GM18870 (cell line): ENCODE measurements around the gene PRMT2.
"Not testable (repeated sequence)": the region's sequence is repeated elsewhere in the genome, so short reads cannot be mapped to it uniquely, and the experiment has no call there.

ENCODE experiments used
- ATAC-seq: cut with Tn5 transposase; IDR thresholded peaks from one replicate; pipeline ENCODE4 v1.9.1; 2021; ENCODE audit warnings: moderate library complexity; ENCODE audit not compliant: unreplicated experiment

The PRMT2 gene

GRCh38 chr21:46666941-46667740 is 31.7 kb downstream of the PRMT2 start:
- no peak for ATAC-seq

GRCh38 chr21:46667741-46668380 is 32.4 kb downstream of the PRMT2 start:
- ATAC-seq: no peak

- ATAC-seq: no peak
These were observed 32.9 kb downstream of the PRMT2 start for GRCh38 chr21:46668381-46668780.

- ATAC-seq: not testable (repeated sequence)
These were observed 33.4 kb downstream of the PRMT2 start for GRCh38 chr21:46668904-46669303.

- ATAC-seq: no peak
These were observed 39.0 kb downstream of the PRMT2 start for GRCh38 chr21:46674430-46675007.

- no peak for ATAC-seq
These were observed 40.3 kb downstream of the PRMT2 start for GRCh38 chr21:46675595-46676280.

GRCh38 chr21:46676542-46676941 is 41.1 kb downstream of the PRMT2 start:
- ATAC-seq: not testable (repeated sequence)

GRCh38 chr21:46681593-46681992 is 46.1 kb downstream of the PRMT2 start:
- ATAC-seq: not testable (repeated sequence)

- ATAC-seq: not testable (repeated sequence)
These were observed 63.2 kb downstream of the PRMT2 start for GRCh38 chr21:46698652-46699051.

- ATAC-seq: not testable (repeated sequence)
These were observed 63.6 kb downstream of the PRMT2 start for GRCh38 chr21:46699104-46699503.
